ENCODE results near the gene FHIP1B.

The FHIP1B gene

DNA sequence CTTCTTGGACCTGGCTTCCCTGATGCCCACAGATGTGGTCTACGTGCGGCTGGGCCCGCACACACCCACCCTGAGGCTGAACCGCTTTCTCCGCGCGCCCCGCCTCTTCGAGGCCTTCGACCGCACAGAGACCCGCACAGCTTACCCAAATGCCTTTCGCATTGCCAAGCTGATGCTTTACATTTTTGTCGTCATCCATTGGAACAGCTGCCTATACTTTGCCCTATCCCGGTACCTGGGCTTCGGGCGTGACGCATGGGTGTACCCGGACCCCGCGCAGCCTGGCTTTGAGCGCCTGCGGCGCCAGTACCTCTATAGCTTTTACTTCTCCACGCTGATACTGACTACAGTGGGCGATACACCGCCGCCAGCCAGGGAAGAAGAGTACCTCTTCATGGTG is 5.7 kb upstream of the FHIP1B start:
- DNase-seq (ENCODE audit: low read depth in 1 of 2, low spot score in 1 of 2), result no peak

DNA sequence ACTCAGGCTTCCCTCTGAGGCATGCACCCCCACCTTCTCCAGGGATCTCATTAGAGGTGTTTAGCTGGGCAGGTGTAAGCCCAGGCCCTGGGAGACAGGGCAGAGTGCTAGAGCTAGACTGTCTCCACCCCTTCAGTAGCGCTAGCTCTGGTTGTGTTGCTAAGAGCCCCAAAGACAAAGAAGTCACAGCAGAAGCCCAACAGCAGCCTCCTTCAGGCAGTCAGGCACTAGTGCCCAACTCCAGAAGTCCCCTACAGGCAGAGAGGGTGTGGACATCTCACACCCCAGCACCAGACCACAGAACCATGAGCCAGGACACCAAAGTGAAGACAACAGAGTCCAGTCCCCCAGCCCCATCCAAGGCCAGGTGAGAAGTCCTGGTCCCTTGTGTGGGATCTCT is 4.5 kb upstream of the FHIP1B start, which contains the start of gene CNGA4:
Gene CNGA4, plus strand, starts transcription at position 188 of the 400 bp plus-strand sequence. Its CDS starts 118 bp downstream, at position 306.
- no peak for DNase-seq (ENCODE audit: low read depth in 1 of 2, low spot score in 1 of 2)

DNA sequence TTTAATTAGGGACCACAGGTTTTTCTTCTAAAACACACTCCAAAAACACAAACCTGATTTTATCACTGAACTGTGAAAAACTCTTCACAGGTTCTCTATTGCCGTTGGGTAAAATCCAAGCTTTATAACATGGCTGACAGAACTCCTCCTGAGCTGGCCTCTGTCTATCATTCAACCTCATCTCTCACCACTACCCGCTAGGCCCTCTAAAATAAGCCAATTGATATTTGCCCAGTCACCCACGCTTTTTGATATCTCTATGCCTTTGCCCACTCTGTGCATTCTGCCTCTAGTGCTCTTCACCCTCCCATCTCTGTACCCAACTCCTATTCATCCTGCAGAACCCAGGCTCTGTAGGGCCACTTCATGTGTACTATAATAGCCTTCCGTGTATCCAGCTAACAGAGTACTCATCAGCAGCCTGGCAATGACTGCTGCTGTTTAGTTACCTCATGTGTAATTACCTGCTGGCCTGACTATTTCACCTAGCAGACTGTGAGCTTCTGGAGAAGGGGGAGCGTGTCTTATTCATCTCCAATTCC is 3.4 kb upstream of the FHIP1B start:
- no peak for DNase-seq (ENCODE audit: low read depth in 1 of 2, low spot score in 1 of 2)

DNA sequence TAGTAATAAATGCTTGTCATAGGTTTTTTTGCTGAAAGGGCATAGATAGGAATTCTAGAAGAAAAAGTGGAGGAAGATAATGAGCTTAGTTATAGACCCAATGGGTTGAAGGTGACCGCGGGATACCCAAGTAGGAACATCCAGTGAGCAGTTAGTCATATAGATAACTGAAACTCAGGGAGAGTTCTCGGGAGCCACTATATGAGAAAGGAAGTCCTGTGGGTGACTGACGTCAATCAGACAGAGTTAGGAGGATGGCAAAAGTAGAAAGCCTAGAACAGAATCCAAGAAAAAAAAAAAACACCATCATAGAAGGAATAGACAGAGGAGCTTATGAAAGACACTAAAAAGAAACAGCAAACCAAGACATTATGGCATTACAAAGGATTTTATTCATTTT is 2.8 kb upstream of the FHIP1B start:
- DNase-seq (ENCODE audit: low read depth in 1 of 2, low spot score in 1 of 2), result no peak

DNA sequence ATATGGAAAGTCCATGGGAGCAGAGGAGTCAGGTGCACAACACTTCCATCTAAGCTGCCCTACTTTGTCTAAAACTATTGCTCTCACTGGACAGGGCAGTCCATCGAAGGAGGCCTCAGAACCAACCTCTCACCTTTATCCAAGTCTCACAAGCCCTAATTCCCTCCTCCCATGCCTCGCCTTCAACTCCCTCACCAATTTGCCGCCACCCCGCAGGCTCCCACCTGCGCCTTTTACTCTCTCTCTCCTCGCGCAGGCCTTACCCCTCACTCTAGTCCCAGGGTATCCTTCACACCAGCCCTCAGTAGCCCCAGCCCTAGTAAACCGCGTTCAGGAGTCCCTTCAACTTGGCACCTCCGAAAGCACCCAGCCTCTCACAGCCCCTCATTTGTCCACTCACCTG is 451 bp downstream of the FHIP1B start:
- DNase-seq (ENCODE audit: low read depth in 1 of 2, low spot score in 1 of 2), result no peak

DNA sequence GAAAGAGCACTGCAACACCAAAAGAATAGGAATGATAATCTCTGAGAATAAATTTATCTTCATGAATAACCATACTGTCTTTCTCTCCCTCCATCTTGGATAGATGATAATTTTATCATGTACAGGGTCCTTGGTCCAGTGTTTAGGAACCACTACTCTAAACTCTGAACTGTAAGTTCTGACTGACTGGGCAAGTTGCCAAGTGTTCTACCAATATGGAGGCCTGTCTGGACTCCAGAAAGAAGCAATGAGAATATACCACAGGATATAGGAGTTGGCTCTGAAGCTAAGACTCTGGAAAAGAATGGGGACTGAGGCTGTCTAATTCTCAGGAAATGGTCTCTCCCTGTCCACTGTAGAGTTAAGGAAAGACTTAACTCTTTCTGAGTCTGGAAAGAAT is 1.5 kb downstream of the FHIP1B start:
- no peak for DNase-seq (ENCODE audit: low read depth in 1 of 2, low spot score in 1 of 2)

DNA sequence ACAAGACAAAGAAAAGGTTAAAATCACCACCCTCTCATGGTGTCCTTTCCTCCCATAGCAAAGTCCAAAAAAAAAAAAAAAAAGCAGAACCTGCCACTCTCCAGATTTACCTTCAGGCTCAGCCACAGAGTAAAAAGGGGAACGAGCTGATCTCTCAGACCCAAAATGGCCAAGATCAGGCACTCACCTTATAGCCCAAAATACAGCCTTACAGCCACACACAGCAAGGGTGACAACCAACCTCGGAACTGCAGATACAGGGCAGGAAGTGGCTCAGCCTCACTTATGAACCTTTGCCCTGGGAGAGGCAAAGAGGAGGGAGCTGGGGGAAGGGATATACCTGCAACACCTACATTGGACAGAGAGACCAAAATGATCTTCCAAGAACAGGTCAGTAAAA is 4.5 kb downstream of the FHIP1B start:
- no peak for DNase-seq (ENCODE audit: low read depth in 1 of 2, low spot score in 1 of 2)

DNA sequence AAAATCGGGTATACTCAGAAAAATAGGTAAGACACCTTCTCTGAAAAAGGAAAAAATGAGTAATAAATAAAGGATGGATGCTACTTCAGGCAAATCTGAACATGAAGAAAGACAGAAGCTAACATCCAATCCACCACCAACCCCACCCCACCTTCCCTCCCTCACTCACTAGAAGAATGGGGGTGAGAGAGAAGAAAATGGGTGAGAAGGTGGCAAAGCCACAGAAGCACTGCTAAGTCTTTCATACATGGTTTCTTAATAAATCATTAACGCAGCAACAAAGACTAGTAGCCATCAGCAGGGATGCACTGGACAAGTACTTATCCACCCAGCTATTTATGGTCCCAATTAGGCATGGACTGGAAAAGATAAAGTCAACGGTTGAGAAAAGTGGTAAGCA is 5.9 kb downstream of the FHIP1B start:
- DNase-seq (ENCODE audit: low read depth in 1 of 2, low spot score in 1 of 2), result no peak

DNA sequence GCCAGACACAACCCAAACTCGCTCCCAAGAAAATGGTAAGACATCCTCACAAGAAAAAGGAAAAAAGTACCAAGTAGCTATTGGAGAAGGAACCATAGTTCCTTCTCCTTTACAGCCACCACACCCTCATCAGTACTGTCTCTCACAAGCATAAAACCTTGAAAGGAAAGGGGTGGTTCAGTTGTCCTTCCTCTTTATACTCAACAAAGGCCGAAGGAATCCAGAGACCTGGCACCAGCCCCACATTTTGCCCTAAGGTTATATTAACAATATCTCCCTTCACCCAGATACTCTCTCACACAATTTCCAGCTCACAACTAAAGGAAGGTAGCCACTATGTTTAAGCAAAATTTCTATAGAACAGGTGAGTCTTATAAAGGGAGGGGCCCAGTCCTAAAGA is 8.5 kb downstream of the FHIP1B start:
- DNase-seq (ENCODE audit: low read depth in 1 of 2, low spot score in 1 of 2), result no peak

DNA sequence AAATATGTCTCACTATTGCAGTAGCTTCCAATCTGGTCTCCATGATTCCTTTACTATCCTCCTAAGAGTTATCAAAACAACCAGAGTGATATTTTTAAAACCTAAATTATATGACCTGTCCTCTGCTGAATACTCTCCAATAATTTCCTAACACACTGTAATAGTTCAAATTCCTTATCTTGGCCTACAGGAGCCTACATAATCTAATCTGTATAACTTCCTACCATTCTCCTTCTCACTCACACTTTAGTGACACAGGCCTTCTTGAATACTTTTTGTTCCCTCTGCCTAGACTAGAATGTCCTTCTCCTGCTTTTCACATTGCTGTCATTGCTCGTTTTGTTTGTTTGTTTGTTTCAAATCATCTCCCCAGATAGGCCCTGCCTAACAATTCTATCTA is 9.4 kb downstream of the FHIP1B start:
- DNase-seq (ENCODE audit: low read depth in 1 of 2, low spot score in 1 of 2), result no peak

DNA sequence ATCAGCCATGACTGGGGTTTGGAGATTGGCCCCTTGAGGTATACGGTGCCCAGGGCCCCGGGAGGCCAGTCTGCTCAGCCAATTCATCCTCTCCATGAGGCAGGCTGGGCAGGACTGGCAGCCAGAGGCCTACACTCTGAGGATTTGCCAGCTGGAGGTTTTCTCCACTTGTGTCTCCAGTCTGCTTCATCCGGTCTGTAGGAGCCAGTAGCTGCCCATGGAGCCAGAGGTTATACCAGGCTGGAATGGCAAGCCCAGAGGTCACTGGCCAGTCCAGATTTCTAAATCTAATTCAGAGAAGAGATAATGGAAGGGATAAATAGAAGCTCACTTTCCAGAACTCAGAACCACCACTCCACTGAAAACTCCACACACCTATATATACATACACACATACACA is 10.0 kb downstream of the FHIP1B start:
- no peak for DNase-seq (ENCODE audit: low read depth in 1 of 2, low spot score in 1 of 2)

DNA sequence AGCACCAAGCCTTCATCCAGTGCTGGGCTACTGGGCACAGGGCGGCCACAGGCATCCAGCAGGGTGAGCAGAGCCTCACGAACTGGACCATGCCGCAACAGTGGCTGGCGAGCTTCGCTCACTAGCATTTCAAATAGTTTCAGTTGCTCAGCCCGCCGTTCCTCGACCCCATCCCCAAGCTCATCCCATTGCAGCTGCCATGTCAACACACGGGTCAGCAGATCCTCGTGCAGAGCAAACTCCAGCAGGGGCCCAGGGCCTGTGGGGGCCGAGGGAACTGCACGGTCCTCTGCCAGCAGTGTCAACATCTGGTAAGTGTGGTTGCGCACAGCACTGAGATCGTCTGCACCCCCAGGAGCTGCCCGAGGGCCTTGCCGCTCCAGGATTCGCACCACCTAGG is 10.6 kb downstream of the FHIP1B start:
- no peak for DNase-seq (ENCODE audit: low read depth in 1 of 2, low spot score in 1 of 2)

DNA sequence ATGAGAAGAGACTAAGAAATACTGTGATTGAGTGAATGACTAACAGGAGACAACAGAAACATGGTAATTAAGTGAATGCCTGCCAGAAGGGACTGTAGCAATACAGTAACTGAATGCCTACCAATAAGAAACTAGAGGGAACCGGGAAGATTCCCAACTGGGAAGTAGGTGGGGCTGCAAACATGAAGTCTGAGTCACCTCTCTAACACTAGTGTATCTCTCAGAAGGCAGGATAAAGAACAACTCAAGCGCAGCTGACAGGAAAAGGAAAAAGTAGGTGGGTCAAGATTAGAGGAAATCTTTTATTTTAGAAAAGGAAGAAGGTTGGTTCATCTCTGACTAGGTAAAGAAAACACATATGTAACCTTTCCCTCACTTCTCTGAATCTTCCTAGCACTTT is 15.1 kb downstream of the FHIP1B start:
- no peak for DNase-seq (ENCODE audit: low read depth in 1 of 2, low spot score in 1 of 2)

DNA sequence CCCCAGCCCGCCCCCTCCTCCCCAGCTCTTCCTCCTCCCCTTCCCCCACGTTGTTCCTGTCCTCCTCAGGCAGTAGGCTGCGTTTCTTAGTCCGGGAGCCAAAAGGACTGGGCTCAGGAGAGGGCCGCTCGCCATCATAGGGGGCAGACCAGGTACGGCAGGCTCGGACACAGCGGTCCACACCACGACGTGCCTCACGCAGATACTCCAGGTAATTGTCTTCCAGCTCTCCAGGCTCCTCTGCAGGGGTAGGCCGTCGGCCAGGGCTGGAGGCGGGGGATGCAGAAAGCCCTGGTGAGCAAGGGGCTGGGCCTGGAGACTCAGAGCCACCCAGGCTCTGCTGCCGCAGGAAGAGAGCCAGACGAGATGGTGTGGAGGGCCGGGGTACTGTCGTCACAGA is 16.7 kb downstream of the FHIP1B start:
- no peak for DNase-seq (ENCODE audit: low read depth in 1 of 2, low spot score in 1 of 2)

DNA sequence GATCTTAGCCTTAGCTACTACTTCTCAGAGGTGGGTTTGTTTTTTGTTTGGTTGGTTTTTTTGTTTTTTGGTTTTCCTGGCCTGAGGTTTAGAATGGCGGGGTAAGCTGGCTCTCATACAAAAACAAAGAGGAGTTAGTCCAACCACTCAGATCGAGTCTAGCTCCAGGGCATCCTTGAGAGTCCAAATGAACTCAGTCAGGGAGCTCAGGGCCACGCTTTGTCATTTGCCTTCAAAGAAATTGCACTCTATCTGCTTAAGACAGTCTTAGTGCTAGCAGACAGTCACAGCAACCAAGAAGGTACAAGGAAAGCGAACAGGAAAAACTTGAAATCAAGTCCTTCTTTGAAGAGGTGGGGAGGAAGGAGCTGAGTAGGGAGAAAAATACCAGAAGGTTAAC is 17.9 kb downstream of the FHIP1B start:
- DNase-seq (ENCODE audit: low read depth in 1 of 2, low spot score in 1 of 2), result no peak

DNA sequence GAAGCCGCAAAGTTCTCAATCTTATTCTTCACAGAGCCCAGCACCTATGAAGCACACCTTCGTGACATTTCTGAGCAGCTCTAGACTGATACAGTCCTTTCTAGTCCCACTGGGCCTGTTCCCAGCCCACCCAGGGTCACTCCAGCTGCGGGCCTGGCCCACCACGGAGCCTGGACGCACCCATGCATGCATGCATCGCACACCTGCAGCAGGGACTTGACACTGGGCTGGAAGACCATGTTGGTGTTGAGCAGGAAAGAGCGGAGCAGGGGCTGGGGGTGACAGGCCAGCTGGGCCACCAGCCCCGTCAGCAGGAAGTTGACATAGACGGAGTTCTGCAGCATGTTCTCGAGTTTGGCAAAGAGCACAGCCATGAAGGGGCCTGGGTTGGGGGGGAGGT is 19.9 kb downstream of the FHIP1B start:
- no peak for DNase-seq (ENCODE audit: low read depth in 1 of 2, low spot score in 1 of 2)

DNA sequence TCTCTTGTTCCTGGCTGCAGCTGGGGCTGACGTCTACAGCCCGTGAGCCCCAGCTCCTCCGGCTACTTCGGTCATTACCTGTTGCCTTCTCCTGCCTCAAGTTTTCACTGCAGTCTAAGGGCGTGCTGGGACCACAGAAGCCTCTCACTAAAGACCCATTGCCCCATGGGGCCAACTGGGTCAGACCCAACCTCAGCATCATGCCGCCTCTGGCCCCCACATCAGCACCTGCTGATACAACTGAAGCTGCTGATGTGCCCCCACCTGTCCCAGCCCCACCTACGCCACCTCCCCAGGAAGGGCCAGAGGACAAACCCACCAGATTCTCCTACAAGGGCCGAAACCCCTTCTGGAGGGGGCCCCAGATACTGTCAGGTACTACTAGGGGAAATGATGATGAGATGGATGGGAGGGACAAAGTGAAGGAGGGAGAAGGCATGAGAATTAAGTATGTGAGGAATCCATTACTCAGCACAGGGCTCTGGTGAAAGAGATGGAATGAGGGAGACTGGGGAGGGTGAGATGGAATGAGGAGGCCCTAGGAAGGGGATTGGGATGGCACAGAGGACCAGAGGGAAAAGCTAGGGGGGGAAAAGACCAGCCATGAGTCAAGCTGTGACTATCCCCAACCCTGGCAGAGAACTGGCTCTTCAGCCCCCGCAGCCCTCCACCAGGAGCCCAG is 24.0 kb downstream of the FHIP1B start:
- DNase-seq (ENCODE audit: low read depth in 1 of 2, low spot score in 1 of 2), result no peak

DNA sequence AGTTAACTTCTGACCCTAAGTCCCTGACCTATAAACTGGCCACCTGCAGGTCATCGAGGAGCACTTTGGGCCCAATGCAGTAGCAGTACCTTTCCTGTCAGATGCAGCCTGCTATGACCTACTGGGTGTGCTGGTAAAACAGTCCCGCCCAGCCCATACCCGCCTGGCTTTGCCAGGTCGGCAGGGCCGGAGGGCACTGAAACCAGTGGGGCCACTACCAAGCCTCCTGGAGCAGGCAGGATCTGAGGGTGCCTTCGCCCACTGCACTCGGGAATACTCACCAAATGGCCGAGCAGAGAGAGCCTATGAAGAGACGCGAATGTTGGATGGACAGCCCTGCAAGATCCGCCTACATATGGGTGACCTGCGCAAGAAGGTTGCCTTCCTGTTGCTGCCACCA is 24.6 kb downstream of the FHIP1B start:
- DNase-seq (ENCODE audit: low read depth in 1 of 2, low spot score in 1 of 2), result no peak

DNA sequence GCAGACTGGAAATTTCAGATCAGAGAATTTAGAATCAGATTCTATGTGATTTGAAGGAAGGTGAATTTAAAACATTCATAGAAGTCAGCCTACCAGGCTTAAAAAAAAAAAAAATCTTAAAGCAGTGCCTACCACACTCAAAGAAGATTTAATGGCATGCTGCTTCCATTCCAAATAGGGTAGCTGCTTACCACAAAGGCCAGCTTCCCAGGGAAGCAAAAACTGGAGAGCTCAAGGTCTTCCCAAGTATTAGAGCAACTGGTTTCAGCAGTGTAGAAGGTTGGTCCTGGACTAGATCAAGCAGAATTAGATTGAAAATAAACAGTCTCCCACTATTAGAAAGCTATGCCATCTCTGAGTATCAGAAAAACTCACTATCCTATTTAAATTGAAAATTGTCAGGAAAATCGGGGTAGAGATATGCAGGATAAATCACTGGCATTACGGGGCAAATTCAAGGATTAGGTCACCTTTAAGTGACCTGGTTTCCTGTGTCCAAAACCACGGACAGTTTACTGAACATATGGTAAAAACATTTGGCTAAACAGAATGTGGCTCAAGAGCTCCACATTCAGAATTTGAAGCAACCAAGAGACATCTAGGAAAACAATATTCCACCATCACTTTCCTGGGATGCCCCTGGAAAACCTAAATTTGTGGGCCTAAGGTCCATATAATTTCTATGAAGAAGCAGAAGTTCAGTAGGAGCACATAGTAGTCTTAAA is 27.8 kb downstream of the FHIP1B start:
- DNase-seq (ENCODE audit: low read depth in 1 of 2, low spot score in 1 of 2), result no peak

DNA sequence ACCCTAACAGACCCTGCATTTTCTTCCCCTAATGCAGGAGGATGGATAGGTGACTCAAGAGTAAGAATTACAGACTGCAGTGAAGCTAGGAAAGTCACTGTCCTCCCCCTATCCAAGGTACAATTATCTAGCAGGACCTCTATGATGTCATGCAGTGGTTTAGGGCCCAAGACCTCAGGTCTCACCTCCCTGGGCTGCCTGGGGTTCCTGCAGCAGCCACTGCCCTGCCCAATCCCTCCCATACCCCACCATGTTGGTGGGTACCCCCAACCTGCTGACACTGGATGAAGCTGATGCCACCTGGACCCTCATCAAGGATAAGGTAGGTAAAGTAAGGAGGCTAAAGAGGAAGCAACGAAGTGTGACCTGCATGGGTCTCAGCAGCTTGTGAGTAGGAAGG is 29.1 kb downstream of the FHIP1B start, which contains the start of gene C11orf42:
Gene C11orf42, plus strand, starts transcription at position 192 of the 400 bp plus-strand sequence. Its CDS starts 59 bp downstream, at position 251.
- no peak for DNase-seq (ENCODE audit: low read depth in 1 of 2, low spot score in 1 of 2)

DNA sequence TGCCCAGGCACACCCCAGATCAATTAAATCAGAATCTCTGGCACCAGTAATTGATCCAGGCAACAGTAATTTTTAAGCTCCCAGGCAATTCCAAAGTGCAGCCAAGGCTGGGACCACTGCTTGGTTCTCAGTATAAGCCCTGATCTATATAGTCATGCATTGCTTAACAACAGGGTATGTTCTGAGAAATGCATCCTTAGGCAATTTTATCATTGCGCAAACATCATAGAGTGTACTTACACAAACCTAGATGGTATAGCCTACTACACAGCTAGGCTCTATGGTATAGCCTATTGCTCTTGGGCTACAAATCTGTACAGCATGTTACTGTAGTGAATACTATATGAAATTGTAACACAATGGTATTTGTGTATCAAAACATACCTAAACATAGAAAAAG is 29.7 kb downstream of the FHIP1B start:
- DNase-seq (ENCODE audit: low read depth in 1 of 2, low spot score in 1 of 2), result no peak

DNA sequence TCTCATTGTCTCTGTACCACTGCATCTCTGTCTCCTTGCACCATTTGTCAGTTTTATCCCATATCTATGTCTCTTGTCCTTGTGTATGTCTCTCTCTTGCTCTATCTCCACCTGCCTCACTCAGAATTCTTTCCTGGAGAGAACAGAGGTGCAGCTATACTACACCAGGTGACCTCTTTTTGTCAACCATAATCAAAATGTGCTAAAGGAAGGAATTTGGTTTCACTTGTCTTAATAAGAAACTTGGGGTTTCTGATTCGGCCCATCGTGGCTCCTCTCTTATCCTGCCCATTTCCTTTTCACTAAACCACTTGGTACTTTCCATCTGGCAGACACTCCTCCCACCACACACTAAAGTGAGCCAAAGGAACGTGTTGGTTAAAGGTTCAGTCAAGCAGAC is 31.1 kb downstream of the FHIP1B start:
- no peak for DNase-seq (ENCODE audit: low read depth in 1 of 2, low spot score in 1 of 2)

DNA sequence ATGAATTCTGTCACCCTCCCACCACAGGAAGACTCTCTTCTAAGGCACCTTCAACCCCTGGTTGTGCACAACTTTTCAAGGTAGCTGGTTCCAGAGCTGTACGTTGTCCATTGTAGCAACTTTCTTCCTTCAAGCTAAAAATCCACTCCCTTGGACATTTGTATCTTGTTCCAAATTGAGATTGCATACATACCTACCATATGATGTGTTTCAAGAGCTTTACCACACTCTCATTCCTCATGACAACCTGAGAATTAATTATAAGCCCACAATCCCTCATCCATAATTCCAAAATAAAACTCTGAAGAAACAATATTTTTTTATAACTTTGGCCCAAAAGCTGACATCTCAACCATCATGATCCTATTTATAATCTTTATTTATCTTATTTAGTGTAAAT is 32.4 kb downstream of the FHIP1B start:
- no peak for DNase-seq (ENCODE audit: low read depth in 1 of 2, low spot score in 1 of 2)

Measured in activated T-helper 1 cell treated with anti-CD3 and anti-CD28 coated beads, Interleukin-2, amount 50 U/mL, for 16 hours (primary cell).